Suprapubic skin (tissue), 4 donors: ENCODE data around the gene PABPN1. TPM values are rescaled to one million over a fixed set of nuclear protein-coding genes. Genes with fewer than 3 reads are reported as not detected.

ENCODE experiments used
- DNase-seq, 2 donors: peaks; one replicate each; pipeline ENCODE4 v3.0.0-alpha.2; 2019; ENCODE audit warnings: low spot score in 2 of 2
- H3K27ac ChIP-seq: fragments of 200-600 bp; sonication (generic); one replicate; pipeline ENCODE4 v1.5.1; 2019
- H3K27me3 ChIP-seq: fragments of 200-600 bp; sonication (generic); one replicate; pipeline ENCODE4 v1.5.1; 2019
- H3K36me3 ChIP-seq: fragments of 200-600 bp; sonication (generic); one replicate; pipeline ENCODE4 v1.5.1; 2019
- H3K4me1 ChIP-seq: fragments of 200-600 bp; sonication (generic); one replicate; pipeline ENCODE4 v1.5.1; 2019
- H3K4me3 ChIP-seq: fragments of 200-600 bp; sonication (generic); one replicate; pipeline ENCODE4 v1.5.1; 2019; ENCODE audit warnings: mild to moderate bottlenecking
- H3K9me3 ChIP-seq: fragments of 200-600 bp; sonication (generic); one replicate; pipeline ENCODE4 v1.5.1; 2019
- EP300 ChIP-seq: sonication (generic); formaldehyde crosslinking; IDR thresholded peaks from one replicate; pipeline ENCODE4 v1.6.1; 2017; ENCODE audit warnings: antibody characterized with exemption
- POLR2A ChIP-seq, 2 donors: fragments of 450-650 bp; IDR thresholded peaks; one replicate each; pipeline ENCODE4 v1.6.1; 2017; ENCODE audit warnings: antibody characterized with exemption in 2 of 2, mild to moderate bottlenecking in 2 of 2, moderate library complexity in 2 of 2
- POLR2AphosphoS5 ChIP-seq, 3 donors: sonication (generic); formaldehyde crosslinking; IDR thresholded peaks; one replicate each; pipeline ENCODE4 v1.6.1; 2017; ENCODE audit warnings: antibody characterized with exemption in 3 of 3
- WGBS: methylation state at CpG from one replicate; pipeline ENCODE4 v1.1.5; 2018; 5-methylcytosine and 5-hydroxymethylcytosine counted together
- total RNA-seq, 4 donors: library from RNA; depleted of rRNA; stranded (reverse); fragments of >200 nt; gene quantifications; one replicate each; pipeline ENCODE4 v1.1.0, GENCODE V29; 2016
- TF ChIP-seq, protein P1 (sequence below), 2 donors: fragments of 200-600 bp in 1 of 2; fragments of 450-650 bp in 1 of 2; sonication (generic) in 1 of 2; IDR thresholded peaks; one replicate each; pipeline ENCODE4 v1.5.1; 2016 to 2019; ENCODE audit warnings: antibody characterized with exemption in 2 of 2, mild to moderate bottlenecking in 1 of 2, moderate library complexity in 1 of 2

The PABPN1 gene
- total RNA-seq, 4 donors from 2014 or later: 45.1 to 109 (median 58.8) TPM

GRCh38 chr14:23327947-23328744 lies 6.9 kb downstream of the PABPN1 start:
- WGBS: 44% methylated on average over 4 of the region's 4 CpGs
- Histone ChIP-seq H3K4me3 (no peak overlapping the region), H3K27ac (no peak overlapping the region), H3K9me3 (no peaks in the 10 kb centered on the region), H3K4me1 (peaks cover 4% of the 10 kb centered on the region), H3K27me3 (no peaks in the 10 kb centered on the region), H3K36me3 (peaks cover 23% of the 10 kb centered on the region)
- no peak for TF ChIP-seq EP300
- TF ChIP-seq, protein P1, sequence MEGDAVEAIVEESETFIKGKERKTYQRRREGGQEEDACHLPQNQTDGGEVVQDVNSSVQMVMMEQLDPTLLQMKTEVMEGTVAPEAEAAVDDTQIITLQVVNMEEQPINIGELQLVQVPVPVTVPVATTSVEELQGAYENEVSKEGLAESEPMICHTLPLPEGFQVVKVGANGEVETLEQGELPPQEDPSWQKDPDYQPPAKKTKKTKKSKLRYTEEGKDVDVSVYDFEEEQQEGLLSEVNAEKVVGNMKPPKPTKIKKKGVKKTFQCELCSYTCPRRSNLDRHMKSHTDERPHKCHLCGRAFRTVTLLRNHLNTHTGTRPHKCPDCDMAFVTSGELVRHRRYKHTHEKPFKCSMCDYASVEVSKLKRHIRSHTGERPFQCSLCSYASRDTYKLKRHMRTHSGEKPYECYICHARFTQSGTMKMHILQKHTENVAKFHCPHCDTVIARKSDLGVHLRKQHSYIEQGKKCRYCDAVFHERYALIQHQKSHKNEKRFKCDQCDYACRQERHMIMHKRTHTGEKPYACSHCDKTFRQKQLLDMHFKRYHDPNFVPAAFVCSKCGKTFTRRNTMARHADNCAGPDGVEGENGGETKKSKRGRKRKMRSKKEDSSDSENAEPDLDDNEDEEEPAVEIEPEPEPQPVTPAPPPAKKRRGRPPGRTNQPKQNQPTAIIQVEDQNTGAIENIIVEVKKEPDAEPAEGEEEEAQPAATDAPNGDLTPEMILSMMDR (IDR thresholded peaks at IDR 0.05): peak; percentile 73 to 91
- peak in 1 of 2 donors; percentile 84 for DNase-seq

GRCh38 chr14:23335623-23336022 lies 14.4 kb downstream of the PABPN1 start:
- H3K36me3 ChIP-seq: no peaks in the 10 kb centered on the region
- no peak overlapping the region for H3K27ac ChIP-seq
- DNase-seq: no peak
- TF ChIP-seq, protein P1 (IDR thresholded peaks at IDR 0.05): no peak
- no peak for TF ChIP-seq POLR2AphosphoS5 (IDR thresholded peaks at IDR 0.05)
- TF ChIP-seq EP300: no peak
- no peak for TF ChIP-seq POLR2A (IDR thresholded peaks at IDR 0.05)
- WGBS: 88% methylated on average over 5 of the region's 5 CpGs
- H3K27me3 ChIP-seq: no peaks in the 10 kb centered on the region
- H3K4me3 ChIP-seq: no peak overlapping the region
- no peaks in the 10 kb centered on the region for H3K4me1 ChIP-seq
- no peaks in the 10 kb centered on the region for H3K9me3 ChIP-seq

DNA sequence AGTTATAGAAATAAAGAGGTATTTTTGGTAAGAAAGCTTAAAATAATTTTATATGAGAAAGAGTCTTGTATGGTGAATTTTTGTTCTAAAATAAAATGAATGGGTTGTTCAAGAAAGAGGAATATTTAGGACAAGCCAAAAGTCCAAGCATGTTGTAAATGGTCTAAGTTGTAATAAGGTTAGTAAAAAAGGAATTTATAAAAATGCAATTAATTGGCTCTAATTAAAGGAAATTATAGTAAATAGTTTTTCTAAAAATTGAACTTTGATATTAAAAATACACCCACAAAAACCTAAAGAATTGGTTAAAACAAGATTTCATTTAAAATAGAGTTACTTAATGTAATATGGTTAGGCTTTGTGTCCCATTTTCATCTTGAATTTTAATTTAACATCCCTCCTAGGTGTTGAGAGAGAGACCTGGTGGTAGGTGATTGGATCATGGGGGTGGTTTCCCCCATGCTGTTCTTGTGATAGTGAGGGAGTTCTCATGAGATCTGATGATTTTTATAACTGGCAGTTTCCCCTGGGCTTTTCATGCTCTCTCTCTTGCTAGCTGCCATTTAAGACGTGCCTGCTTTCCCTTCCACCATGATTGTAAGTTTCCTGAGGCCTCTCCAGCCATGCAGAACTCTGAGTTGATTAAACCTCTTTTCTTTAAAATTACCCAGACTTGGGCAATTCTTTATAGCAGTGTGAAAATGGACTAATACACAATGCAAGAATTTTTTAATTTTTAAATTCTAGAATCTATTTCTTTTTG lies 18.4 kb downstream of the PABPN1 start:
- no peaks in the 10 kb centered on the region for H3K36me3 ChIP-seq
- no peak overlapping the region for H3K4me3 ChIP-seq
- TF ChIP-seq EP300 (no peak), POLR2A (IDR thresholded peaks at IDR 0.05) (no peak), POLR2AphosphoS5 (IDR thresholded peaks at IDR 0.05) (no peak)
- TF ChIP-seq, protein P1 (IDR thresholded peaks at IDR 0.05): no peak
- no peak for DNase-seq
- no peak overlapping the region for H3K27ac ChIP-seq
- no peaks in the 10 kb centered on the region for H3K9me3 ChIP-seq
- 86% methylated on average over 1 of the region's 1 CpG for WGBS
- no peaks in the 10 kb centered on the region for H3K4me1 ChIP-seq
- H3K27me3 ChIP-seq: no peaks in the 10 kb centered on the region

DNA sequence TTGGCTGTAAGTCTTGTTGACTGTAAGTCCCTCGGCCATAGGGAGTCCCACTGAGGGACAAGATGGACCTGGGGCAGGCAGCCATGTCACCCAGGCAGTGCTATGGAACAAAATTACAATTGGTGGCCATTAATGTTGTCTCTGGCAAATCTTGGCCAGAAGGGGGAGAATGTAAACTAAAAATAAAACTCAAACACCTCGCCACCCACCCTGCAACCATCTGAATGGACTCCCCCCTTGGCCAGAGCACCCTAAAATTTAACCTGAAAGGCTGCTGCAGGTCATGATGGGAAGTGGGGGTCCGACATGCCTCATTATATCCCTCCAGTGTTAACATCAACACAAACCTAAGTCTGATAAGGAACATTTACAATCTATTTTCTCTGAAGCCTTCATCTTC lies 23.2 kb downstream of the PABPN1 start:
- DNase-seq: no peak
- Histone ChIP-seq H3K27ac (no peak overlapping the region), H3K4me3 (no peak overlapping the region), H3K4me1 (no peaks in the 10 kb centered on the region), H3K9me3 (no peaks in the 10 kb centered on the region), H3K36me3 (no peaks in the 10 kb centered on the region), H3K27me3 (no peaks in the 10 kb centered on the region)
- 65% methylated on average over 3 of the region's 3 CpGs for WGBS
- TF ChIP-seq EP300: no peak
- TF ChIP-seq POLR2AphosphoS5 (IDR thresholded peaks at IDR 0.05): no peak
- TF ChIP-seq, protein P1 (IDR thresholded peaks at IDR 0.05): no peak
- no peak for TF ChIP-seq POLR2A (IDR thresholded peaks at IDR 0.05)

GRCh38 chr14:23345987-23346692 lies 24.9 kb downstream of the PABPN1 start:
- Histone ChIP-seq H3K4me1 (no peaks in the 10 kb centered on the region), H3K4me3 (no peak overlapping the region), H3K27me3 (no peaks in the 10 kb centered on the region), H3K36me3 (no peaks in the 10 kb centered on the region), H3K9me3 (no peaks in the 10 kb centered on the region), H3K27ac (no peak overlapping the region)
- TF ChIP-seq, protein P1 (IDR thresholded peaks at IDR 0.05): no peak
- no peak for TF ChIP-seq POLR2AphosphoS5 (IDR thresholded peaks at IDR 0.05)
- no peak for TF ChIP-seq POLR2A (IDR thresholded peaks at IDR 0.05)
- DNase-seq: no peak
- 83% methylated on average over 13 of the region's 13 CpGs for WGBS
